Stimulated activated CD8-positive, alpha-beta memory T cell treated with anti-CD3 and anti-CD28 coated beads, Interleukin-7, amount 100 ng/mL, for 4 hours (primary cell): ENCODE measurements around the gene GAL3ST3.
A peak's percentile ranks its signal among the peaks of the same experiment; 100 is the strongest.
"Not testable (repeated sequence)": the region's sequence is repeated elsewhere in the genome, so short reads cannot be mapped to it uniquely, and the experiment has no call there.

Experiments used
- DNase-seq, 2 donors: peaks; one replicate each; pipeline ENCODE4 v3.0.0-alpha.2; 2020; ENCODE audit warnings: low read depth in 2 of 2

GAL3ST3 gene, protein sequence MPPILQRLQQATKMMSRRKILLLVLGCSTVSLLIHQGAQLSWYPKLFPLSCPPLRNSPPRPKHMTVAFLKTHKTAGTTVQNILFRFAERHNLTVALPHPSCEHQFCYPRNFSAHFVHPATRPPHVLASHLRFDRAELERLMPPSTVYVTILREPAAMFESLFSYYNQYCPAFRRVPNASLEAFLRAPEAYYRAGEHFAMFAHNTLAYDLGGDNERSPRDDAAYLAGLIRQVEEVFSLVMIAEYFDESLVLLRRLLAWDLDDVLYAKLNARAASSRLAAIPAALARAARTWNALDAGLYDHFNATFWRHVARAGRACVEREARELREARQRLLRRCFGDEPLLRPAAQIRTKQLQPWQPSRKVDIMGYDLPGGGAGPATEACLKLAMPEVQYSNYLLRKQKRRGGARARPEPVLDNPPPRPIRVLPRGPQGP

DNA sequence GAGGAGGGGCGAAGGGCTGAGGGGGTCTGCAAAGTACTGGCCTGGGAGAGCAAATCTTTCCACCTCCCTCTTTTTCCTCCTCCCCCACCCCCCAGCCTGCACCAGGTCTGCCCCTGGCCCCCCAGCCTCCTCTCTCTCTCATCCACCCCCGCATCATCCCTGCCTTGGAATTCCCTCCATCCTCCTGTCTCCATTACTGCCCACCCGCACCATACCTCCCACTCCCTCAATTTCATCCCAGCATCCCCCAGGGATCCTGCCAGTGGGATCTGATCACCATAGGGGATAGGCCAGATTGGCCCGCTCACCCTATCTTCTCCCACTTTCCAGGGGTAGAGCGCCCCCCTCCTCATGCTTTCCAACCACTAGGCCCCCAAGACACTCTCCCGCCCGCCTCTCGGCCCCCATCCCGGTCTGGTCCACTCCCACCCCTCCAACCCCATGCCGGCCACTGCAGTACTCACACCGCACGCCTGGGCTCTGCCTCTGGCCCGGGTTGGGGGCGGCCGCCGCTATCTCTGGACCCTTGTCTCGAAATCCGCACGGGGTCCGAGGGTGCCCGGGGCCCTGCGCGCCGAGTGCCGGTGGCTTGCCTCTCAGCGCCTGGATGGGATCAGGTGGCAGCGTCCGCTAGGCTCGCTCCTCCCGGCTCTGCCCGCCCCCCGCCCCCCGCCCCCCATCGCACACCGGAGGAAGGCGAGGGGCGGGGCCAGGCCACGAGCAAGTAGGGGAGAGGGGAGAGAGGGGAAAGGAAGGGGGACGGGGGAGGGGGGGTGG, at the start of gene GAL3ST3:
GAL3ST3 (minus strand) TSS at position 615 of the 777 bp plus-strand sequence. CDS start 3,746 bp downstream, outside the sequence.
- no peak for DNase-seq

DNA sequence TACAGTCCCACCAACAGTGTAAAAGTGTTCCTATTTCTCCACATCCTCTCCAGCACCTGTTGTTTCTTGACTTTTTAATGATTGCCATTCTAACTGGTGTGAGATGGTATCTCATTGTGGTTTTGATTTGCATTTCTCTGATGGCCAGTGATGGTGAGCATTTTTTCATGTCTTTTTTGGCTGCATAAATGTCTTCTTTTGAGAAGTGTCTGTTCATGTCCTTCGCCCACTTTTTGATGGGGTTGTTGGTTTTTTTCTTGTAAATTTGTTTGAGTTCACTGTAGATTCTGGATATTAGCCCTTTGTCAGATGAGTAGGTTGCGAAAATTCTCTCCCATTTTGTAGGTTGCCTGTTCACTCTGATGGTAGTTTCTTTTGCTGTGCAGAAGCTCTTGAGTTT, 43.2 kb upstream of the GAL3ST3 start:
- DNase-seq: not testable (repeated sequence)

DNA sequence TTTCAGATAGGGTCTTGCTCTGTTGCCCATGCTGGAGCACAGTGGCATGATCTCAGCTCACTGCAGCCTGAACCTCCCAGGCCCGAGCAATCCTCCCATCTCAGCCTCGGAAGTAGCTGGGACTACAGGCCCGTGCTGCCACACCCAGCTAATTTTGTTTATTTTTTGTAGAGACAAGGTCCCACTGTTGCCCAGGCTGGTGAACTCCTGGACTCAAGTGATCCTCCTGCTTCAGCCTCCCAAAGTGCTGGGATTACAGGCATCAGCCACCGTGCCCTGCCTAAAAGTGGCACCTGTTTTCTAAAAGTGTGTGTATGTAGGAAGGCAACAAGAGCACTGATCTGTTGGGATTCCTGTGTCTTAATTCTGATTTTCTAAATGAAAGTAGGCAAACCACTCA, 41.3 kb upstream of the GAL3ST3 start:
- no peak for DNase-seq

DNA sequence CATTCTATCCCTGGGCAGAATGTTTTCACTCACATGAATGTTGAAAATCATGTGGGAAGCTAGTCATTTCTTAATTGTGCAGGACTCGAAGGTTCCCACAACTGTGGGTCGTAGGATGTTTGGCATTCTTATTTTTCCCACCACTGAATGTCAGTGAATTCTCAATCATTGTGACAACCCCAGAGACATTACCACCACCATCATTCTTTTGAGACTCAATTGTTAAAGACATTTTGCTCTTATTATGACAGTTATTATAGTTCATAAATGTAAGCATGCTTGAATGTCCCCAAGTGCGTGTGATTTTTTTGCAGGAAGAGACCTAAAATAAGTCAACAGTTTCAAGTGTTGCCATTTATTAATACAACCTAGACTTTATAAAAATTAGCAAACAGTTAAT, 40.1 kb upstream of the GAL3ST3 start:
- no peak for DNase-seq

DNA sequence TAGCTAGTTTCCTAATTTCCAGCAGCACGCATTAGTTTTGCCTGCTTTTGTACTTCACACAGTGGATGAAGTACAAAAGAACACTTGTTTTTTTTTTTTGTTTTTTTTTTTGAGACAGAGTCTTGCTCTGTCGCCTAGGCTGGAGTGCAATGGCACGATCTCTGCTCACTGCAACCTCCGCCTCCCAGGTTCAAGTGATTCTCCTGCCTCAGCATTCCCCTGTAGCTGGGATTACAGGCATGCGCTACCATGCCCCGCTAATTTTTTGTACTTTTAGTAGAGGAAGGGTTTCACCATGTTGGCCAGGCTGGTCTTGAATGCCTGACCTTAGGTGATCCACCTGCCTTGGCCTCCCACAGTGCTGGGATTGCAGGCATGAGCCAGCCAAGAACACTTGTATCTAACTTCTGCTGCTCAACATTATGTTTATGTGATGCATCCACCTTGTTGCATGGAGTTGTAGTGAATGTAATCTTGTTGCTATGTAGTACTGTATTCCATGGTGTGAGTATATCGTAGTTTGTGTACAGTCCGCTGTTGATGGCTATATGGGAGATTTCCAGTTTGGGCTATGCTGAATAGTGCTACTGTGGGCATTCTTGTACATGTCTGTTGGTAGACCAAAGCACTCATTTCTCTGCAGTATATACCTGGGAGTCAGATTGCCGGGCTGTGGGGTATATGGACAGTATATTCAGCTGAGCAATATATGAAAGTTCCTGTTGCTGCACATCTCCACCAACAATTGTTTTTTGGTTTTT, 38.4 kb upstream of the GAL3ST3 start:
- no peak for DNase-seq

DNA sequence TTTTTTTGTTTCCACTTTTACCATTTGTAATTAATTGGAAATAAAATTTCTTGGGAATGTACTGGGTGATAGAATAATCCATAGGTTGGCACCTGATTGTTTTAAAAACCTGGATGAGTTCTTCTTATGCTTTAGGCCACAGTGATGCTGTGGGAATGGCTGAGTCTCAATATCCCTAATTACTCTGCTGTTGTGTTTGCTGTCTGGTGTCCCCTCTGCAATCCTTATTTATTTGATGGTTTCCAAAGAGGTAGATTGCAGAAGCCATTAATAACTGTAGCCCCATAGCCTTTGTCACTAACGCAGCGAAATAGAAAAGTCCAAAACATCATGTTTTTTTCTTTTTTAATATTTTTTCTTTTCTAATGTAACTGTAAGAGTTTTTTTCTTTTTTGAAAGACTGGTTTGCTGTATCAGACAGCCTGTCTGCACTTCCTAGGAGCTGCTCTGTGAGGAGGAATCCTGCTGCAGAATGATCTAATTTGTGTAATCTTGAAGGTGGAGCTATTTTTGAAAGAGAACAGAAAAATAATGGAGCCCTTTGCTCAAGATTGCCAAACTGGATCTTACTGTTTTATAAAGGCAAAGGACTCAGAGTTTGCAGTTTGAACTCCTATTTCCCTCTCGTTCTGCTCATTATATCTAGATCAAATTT, 36.0 kb upstream of the GAL3ST3 start:
- DNase-seq: no peak

DNA sequence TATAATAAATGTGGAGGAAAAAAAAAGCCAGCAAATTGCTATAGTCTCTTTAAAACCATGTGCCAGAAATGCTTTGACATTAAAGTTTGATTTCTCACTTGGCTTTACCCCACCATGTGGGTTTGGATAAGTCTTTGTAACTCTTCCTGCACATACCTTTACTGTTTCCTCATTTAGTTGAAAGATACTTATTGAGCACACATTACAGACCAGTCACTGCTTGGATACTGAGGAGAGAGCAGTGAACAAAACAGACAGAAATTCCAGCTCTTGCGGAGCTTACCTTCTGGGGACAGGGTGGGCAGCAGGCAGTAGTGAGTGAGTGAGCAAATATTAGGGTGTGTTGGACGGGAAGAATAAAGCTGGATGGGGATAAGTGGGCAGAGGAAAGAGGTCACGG, 34.8 kb upstream of the GAL3ST3 start:
- DNase-seq: no peak

DNA sequence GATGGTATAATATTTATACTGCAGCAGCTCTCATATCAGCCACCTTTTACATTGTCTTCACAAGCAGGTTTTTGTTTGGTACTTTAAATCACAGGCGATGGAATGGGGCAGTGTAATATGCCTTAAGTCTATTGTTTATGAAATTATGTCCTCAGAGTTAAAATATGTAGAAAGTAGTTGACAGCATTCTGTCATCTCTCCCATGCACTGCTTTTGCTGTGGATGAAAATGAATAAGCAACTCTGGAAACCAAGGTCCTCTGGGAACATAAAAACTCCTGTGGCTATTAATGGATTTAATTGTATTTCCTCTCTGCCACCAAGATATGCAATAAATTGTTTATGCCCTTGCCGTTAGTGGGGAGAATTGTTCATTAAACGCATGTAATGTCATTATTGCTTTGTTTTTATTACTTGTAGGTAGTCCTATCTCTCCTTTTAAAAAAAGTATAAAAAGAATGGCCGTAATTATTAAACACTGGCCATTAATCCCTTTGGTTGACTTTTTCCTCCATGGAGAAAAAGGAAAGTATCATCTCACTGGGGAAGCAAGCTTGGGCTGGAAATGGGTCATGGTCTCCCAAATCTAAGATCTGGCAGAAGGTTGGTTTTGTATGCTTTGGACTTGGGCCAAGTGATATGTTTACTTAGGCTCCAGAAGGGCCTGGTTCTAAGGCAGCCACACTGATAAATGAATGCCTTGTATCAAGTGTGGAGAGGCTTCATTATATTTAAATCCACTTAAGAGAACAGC, 34.2 kb upstream of the GAL3ST3 start:
- no peak for DNase-seq

DNA sequence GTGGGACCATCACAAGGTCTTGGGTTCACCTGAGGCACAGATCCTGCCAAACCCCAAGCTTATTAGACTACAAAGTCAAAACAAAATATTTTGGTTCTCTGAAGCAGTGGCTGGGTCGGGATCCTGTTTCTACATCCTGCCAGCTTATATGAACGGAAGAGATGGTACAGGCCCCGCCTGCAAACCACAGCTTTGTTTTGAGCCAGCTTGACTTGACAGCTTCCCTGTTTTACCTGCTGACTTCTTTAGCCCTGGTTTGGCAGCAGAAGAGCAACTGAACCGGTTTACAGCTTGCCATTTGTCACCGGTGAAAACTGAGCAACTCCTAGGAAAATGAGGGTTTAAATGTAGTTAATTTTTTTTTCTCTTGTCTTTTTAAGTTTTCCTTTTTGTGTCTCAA, 32.5 kb upstream of the GAL3ST3 start:
- peak; percentile 43 to 52 for DNase-seq

DNA sequence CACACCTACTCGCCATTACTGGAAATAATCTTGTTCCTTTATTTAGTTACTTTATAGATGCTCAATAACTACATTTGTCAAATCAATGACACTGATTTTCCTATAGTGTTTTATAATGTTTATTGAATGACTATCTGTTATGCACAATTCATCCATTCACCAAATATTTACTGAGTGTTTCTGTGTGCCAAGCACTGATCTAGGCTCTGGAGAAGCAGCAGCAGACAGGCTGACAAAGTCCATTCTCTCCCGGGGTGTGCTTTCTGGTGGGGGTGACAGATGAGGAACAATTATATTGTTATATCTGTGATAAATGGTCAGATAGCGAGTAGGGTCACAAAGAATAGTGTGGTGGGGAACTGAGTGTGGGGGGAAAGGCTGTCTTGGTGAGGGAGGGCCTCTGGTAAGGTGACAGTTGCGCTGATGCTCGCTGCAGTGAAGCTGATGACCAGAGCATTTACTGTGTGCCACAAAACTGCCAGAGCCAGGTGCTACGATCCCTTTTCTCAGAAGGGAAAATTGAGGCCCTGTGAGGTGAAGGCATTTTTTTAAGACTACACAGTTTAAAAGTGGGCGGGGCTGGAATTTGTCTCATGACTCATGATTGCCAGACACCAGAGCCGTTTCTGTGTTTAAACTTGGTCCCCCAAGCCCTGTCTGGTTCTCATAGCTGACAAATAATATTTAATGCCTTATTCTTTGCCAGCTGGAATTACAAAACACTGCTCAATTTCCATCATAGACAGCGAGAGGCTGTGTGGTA, 31.3 kb upstream of the GAL3ST3 start:
- peak; percentile 66 to 68 for DNase-seq

DNA sequence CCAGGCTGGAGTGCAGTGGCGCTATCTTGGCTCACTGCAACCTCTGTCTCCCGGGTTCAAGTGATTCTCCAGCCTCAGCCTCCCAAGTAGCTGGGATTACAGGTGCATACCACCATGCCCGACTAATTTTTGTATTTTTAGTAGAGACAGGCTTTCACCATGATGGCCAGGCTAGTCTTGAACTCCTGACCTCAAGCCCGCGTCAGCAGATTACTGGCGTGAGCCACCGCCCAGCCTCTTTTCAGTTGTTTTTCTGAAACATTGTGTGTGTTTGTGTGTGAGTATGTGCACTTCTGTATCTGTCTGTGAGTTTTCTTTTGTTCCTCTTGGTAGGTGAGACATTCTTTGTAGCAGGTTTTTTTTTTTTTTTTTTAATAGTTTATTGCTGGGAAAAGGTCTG, 30.0 kb upstream of the GAL3ST3 start:
- DNase-seq: not testable (repeated sequence)

DNA sequence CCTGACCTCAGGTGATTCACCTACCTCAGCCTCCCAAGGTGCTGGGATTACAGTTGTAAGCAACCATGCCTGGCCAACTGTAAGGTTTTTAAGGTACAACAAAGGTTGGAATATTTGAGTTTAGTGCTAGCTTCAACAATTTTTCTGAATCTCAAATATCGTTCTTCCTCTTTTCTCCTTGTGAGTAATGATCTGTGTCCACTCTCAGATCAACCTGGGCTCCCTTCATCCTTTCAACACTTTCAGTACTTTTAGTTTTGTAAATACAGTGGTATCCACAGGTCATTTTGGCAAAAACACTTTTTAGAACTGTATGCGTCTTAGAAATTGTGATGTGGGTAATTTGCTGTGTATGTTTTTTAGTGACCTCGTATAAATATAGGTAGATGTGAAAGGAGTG, 29.0 kb upstream of the GAL3ST3 start:
- DNase-seq: no peak

DNA sequence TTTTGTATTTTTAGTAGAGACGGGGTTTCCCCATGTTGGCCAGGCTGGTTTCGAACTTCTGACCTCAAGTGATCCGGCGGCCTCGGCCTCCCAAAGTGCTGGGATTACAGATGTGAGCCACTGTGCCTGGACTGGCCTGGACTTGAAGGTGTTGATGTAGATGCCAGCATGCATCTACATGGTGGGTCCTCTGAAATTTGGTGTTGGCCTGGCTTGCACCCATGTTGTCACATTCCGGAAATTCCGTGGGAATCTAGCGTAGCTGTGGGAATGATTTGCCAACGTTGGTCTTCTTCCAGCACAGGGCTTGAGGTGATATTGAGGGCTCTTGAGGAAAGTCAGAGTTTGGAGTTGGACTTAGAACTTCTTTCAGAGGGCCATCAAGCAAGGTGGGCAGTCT, 27.6 kb upstream of the GAL3ST3 start:
- DNase-seq: no peak

DNA sequence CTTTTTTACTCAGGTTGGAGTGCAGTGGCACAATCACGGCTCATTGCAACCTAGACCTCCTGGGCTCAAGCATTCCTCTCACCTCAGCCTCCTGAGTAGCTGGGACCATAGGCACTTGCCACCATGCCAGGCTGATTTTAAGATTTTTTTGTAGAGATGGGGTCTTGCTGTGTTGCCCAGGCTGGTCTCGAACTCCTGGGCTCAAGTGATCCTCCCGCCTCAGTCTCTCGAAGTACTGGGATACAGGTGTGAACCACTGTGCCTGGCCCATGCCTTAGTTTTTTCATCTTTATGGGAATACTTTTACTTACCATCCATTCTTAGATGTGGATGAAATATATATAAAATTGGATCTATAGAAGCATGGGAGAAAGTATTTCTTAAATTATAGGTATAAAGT, 26.3 kb upstream of the GAL3ST3 start:
- DNase-seq: no peak

DNA sequence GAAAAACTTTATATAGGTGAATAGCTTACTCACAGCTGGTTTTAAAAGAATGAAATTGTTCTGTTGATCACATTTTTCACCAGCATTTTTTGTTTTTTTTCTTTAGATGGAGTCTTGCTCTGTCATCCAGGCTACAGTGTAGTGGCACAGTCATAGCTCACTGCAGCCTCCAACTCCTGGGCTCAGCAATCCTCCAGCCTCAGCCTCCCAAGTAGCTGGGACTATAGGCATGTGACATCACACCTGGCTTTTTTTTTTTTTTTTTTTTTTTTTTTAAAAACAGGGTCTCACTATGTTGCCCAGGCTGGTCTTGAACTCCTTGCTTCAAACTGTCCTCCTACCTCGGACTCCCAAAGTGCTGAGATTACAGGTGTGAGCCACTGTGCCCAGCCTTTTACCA, 24.7 kb upstream of the GAL3ST3 start:
- DNase-seq: no peak

DNA sequence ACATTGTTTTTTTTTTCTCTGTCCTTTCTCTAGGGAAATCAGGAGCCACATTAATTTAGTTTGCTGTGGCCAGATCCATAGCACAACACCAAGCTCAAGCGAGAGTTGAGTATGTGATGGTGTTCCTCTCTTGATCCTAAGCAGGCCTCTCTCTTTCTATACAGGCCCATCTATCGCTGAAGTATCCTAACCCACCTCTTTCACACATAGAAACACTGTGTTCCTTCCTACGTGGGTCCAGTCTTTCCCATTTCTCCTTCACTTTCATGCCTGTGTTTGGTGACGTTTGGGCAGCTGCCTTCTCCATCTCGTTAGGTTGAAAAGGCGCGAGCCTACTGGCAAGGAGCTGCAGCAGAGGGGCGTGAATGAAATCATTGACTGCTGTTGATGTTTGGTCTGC, 23.6 kb upstream of the GAL3ST3 start:
- no peak for DNase-seq

DNA sequence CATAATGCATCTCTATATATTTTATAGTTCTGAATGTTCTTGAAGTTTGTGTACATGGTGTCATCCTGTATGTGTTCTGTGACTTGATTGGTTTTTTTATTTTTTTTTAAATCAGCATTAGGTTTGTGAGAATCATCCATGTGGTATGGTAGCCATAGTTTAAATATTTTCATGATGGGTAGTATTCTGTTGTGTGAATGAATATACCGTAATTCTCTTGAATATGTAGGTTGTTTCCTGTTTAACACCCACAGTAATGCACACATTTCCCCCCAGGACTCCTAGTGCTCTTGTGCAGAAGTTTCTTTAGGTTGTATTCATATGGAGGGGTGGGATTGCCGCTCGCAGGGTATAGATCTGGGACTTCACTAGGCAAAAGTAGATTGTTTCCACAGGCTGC, 23.1 kb upstream of the GAL3ST3 start:
- DNase-seq: no peak

DNA sequence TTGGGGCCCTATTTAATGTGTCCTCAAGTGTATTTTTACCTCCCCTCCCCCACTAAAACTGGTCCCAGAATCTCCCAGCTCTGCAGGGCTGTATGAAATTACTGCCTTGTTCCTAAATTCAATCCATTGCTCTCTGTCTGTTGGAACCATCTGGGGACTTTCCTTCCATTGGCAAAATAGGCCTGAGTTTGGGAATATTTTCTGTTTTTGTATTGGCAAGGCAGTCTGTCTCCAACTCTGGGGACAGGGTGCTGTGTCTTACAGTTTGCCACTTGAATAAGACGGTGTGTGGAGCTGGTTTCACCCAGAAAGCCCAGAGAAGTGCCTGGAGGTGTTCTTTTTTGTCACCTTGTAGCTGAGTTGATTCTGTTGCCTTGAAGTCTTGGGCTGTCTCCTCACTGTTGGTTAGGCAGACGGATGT, 22.4 kb upstream of the GAL3ST3 start:
- no peak for DNase-seq

DNA sequence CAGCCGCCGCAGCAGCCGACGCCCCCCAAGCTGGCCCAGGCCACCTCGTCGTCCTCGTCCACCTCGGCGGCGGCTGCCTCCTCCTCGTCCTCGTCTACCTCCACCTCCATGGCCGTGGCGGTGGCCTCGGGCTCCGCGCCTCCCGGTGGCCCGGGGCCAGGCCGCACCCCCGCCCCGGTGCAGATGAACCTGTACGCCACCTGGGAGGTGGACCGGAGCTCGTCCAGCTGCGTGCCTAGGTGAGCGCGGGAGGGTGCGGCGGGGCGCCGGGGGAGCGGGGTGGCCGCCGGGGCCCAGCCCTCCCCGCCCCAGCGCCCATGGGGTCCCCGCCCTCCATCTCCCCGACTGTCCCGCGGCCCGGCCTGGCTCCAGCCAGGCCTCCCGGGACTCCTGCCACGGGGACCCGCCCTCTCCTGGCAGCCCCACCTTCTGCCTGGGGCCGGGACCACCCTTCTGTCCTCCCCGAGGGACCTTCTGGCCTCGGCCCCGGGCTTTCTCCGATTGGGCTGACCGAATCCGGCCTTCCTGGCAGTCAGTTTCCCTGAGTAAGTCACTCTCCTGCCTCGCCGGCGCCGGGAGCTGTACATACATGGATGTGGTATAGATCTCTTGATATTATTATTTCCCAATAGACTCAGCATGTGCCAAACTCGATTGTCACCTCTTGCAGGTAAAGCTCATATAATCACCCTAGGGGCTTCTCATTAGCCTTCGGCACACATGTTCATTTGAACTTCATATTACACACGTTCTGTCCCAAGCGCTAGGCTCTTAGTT, 21.8 kb upstream of the GAL3ST3 start:
- DNase-seq: no peak
